Neuronal stem cell (in vitro differentiated cells): ENCODE data around the gene CACHD1.
"Not testable (repeated sequence)": the region's sequence is repeated elsewhere in the genome, so short reads cannot be mapped to it uniquely, and the experiment has no call there.

Source experiments
- DNase-seq: peaks from one replicate; pipeline ENCODE4 v3.0.0-alpha.2; 2013; ENCODE audit warnings: low spot score
- H2AFZ ChIP-seq: one replicate; pipeline ENCODE4 v1.6.1; 2013; ENCODE audit warnings: mild to moderate bottlenecking, low read length, inconsistent platforms
- H2AK5ac ChIP-seq: 2 replicates; pipeline ENCODE4 v1.6.1; 2013; ENCODE audit warnings: low read depth, mild to moderate bottlenecking, inconsistent platforms, low read length, moderate library complexity, mixed read lengths
- H2BK120ac ChIP-seq: 2 replicates; pipeline ENCODE4 v1.6.1; 2013; ENCODE audit warnings: low read depth, mild to moderate bottlenecking, inconsistent platforms, low read length, moderate library complexity, mixed read lengths
- H2BK12ac ChIP-seq: one replicate; pipeline ENCODE4 v1.6.1; 2013; ENCODE audit warnings: low read length, inconsistent platforms
- H2BK15ac ChIP-seq: 2 replicates; pipeline ENCODE4 v1.6.1; 2013; ENCODE audit warnings: mild to moderate bottlenecking, low read length, inconsistent platforms, mixed read lengths
- H2BK5ac ChIP-seq: one replicate; pipeline ENCODE4 v1.6.1; 2013; ENCODE audit warnings: inconsistent platforms, mild to moderate bottlenecking, low read length, moderate library complexity
- H3K14ac ChIP-seq: one replicate; pipeline ENCODE4 v1.6.1; 2013; ENCODE audit warnings: low read length, inconsistent platforms
- H3K18ac ChIP-seq: 2 replicates; pipeline ENCODE4 v1.6.1; 2013; ENCODE audit warnings: low read length, inconsistent platforms
- H3K23ac ChIP-seq: 2 replicates; pipeline ENCODE4 v1.6.1; 2013; ENCODE audit warnings: low read depth, mild to moderate bottlenecking, mixed read lengths, low read length, inconsistent platforms; ENCODE audit not compliant: poor library complexity
- H3K27ac ChIP-seq: replicated peaks from 3 replicates; pipeline ENCODE4 v1.5.1; 2013; ENCODE audit warnings: low read length, inconsistent platforms
- H3K27me3 ChIP-seq, 3 experiments: 2 replicates each; pipeline ENCODE4 v1.6.1; 2013; ENCODE audit warnings: low read length in 3 of 3, mild to moderate bottlenecking in 2 of 3, inconsistent platforms in 1 of 3, low read depth in 1 of 3, mixed read lengths in 1 of 3, moderate library complexity in 1 of 3; ENCODE audit not compliant: control insufficient read depth in 3 of 3, insufficient read depth in 3 of 3
- H3K36me3 ChIP-seq, 2 donors: replicated peaks in 1 of 2; 2 replicates each; pipeline ENCODE4 v1.6.1; 2013; ENCODE audit warnings: low read length in 2 of 2; ENCODE audit not compliant: control insufficient read depth in 2 of 2, insufficient read depth in 2 of 2
- H3K4ac ChIP-seq: 2 replicates; pipeline ENCODE4 v1.6.1; 2013; ENCODE audit warnings: inconsistent platforms, mild to moderate bottlenecking, low read length, moderate library complexity
- H3K4me1 ChIP-seq, 2 donors: 1 replicate in 1 of 2; 2 replicates in 1 of 2; pipeline ENCODE4 v1.6.1; 2013; ENCODE audit warnings: low read length in 2 of 2, low read depth in 1 of 2; ENCODE audit not compliant: control insufficient read depth in 2 of 2, insufficient read depth in 1 of 2
- H3K4me2 ChIP-seq: one replicate; pipeline ENCODE4 v1.6.1; 2013; ENCODE audit warnings: mild to moderate bottlenecking, low read length, inconsistent platforms; ENCODE audit not compliant: insufficient read depth, poor library complexity, severe bottlenecking
- H3K4me3 ChIP-seq, 2 donors: 2 replicates each; pipeline ENCODE4 v1.5.1; 2013; ENCODE audit warnings: low read length in 2 of 2, mild to moderate bottlenecking in 2 of 2, inconsistent platforms in 1 of 2, moderate library complexity in 1 of 2
- H3K79me1 ChIP-seq: one replicate; pipeline ENCODE4 v1.6.1; 2013; ENCODE audit warnings: low read depth, mild to moderate bottlenecking, inconsistent platforms, low read length, moderate library complexity
- H3K9ac ChIP-seq: one replicate; pipeline ENCODE4 v1.6.1; 2013; ENCODE audit warnings: mild to moderate bottlenecking, low read depth, low read length, inconsistent platforms; ENCODE audit not compliant: poor library complexity
- H3K9me3 ChIP-seq, 2 donors: replicated peaks in 1 of 2; 2 replicates each; pipeline versions ENCODE3 to v1.6.1; 2013; ENCODE audit warnings: low read length in 2 of 2, mild to moderate bottlenecking in 2 of 2, inconsistent platforms in 1 of 2, low read depth in 1 of 2, mixed read lengths in 1 of 2, moderate library complexity in 1 of 2; ENCODE audit not compliant: control insufficient read depth in 2 of 2, insufficient read depth in 1 of 2
- H4K8ac ChIP-seq: one replicate; pipeline ENCODE4 v1.6.1; 2013; ENCODE audit warnings: low read depth, mild to moderate bottlenecking, inconsistent platforms, low read length, moderate library complexity
- H4K91ac ChIP-seq: one replicate; pipeline ENCODE4 v1.6.1; 2013; ENCODE audit warnings: low read length, low read depth, mild to moderate bottlenecking, inconsistent platforms; ENCODE audit not compliant: poor library complexity
- WGBS, 2 donors: extraction: QIAGEN DNeasy Blood & Tissue Kit; methylation state at CpG; one replicate each; pipeline ENCODE4 v1.1.7; 2013; ENCODE audit warnings: missing lambda C conversion rate in 2 of 2, mixed read lengths in 1 of 2; ENCODE audit not compliant: insufficient read length in 2 of 2, insufficient replicate concordance in 1 of 2; ENCODE audit errors: extremely low coverage in 2 of 2; 5-methylcytosine and 5-hydroxymethylcytosine counted together

Gene CACHD1

GRCh38 chr1:64608005-64608650 is 138.2 kb downstream of the CACHD1 start:
- Histone ChIP-seq H3K36me3 (peaks cover 5 to 92% of the 10 kb centered on the region in 2 donors), H2BK15ac (no peak overlapping the region)
- DNase-seq: no peak

GRCh38 chr1:64608651-64609048 is 138.7 kb downstream of the CACHD1 start:
- Histone ChIP-seq H3K9me3 (peaks cover 6 to 33% of the 10 kb centered on the region in 2 donors), H3K4me2 (no peak overlapping the region), H3K18ac (no peak overlapping the region), H2AK5ac (no peak overlapping the region), H3K14ac (no peak overlapping the region), H3K27me3 (no peaks in the 10 kb centered on the region), H4K91ac (no peak overlapping the region), H3K9ac (no peak overlapping the region), H3K36me3 (peaks cover 5 to 91% of the 10 kb centered on the region in 2 donors), H2BK5ac (no peak overlapping the region), H3K79me1 (no peaks in the 10 kb centered on the region), H2BK15ac (no peak overlapping the region), H2BK12ac (no peak overlapping the region), H3K4me1 (no peaks in the 10 kb centered on the region), H3K23ac (no peak overlapping the region), H2BK120ac (no peak overlapping the region), H4K8ac (no peak overlapping the region), H2AFZ (no peak overlapping the region), H3K4ac (no peak overlapping the region), H3K27ac (no peak overlapping the region), H3K4me3 (no peak overlapping the region)
- no peak for DNase-seq
- no CpG with 5 or more reads among the region's 6 CpGs for WGBS, 2 donors

More at GRCh38 chr1:64608005-64608650, 138.2 kb downstream of the CACHD1 start:
- H2BK120ac ChIP-seq: no peak overlapping the region
- H3K79me1 ChIP-seq: no peaks in the 10 kb centered on the region
- no peak overlapping the region for H3K9ac ChIP-seq
- H3K14ac ChIP-seq: no peak overlapping the region
- WGBS, 2 donors: no CpG with 5 or more reads among the region's 1 CpG
- no peak overlapping the region for H2AK5ac ChIP-seq
- no peak overlapping the region for H3K27ac ChIP-seq
- no peaks in the 10 kb centered on the region for H3K27me3 ChIP-seq
- H3K18ac ChIP-seq: no peak overlapping the region
- no peaks in the 10 kb centered on the region for H3K4me1 ChIP-seq
- H3K9me3 ChIP-seq: peaks cover 6 to 33% of the 10 kb centered on the region in 2 donors
- no peak overlapping the region for H4K91ac ChIP-seq
- H2BK12ac ChIP-seq: no peak overlapping the region
- H3K4me3 ChIP-seq: no peak overlapping the region
- no peak overlapping the region for H2BK5ac ChIP-seq
- H2AFZ ChIP-seq: no peak overlapping the region
- no peak overlapping the region for H4K8ac ChIP-seq
- H3K4me2 ChIP-seq: no peak overlapping the region
- no peak overlapping the region for H3K23ac ChIP-seq
- no peak overlapping the region for H3K4ac ChIP-seq

- H3K27ac ChIP-seq, H4K8ac ChIP-seq, H2BK5ac ChIP-seq, H2BK12ac ChIP-seq, H2BK120ac ChIP-seq, H2AFZ ChIP-seq, H3K4me2 ChIP-seq, DNase-seq, H3K4ac ChIP-seq, H3K18ac ChIP-seq, H2AK5ac ChIP-seq, H3K27me3 ChIP-seq, H3K23ac ChIP-seq, H3K9ac ChIP-seq, H3K14ac ChIP-seq, H3K4me1 ChIP-seq, H2BK15ac ChIP-seq, H4K91ac ChIP-seq, H3K4me3 ChIP-seq, H3K79me1 ChIP-seq: not testable (repeated sequence)
- H3K9me3 ChIP-seq: peaks cover 6 to 30% of the 10 kb centered on the region in 2 donors
- no CpG with 5 or more reads among the region's 3 CpGs for WGBS, 2 donors
- H3K36me3 ChIP-seq: peaks cover 7 to 94% of the 10 kb centered on the region in 2 donors
These were observed 141.0 kb downstream of the CACHD1 start for GRCh38 chr1:64610950-64611349.

- Histone ChIP-seq H4K91ac (no peak overlapping the region), H3K4me3 (no peak overlapping the region), H4K8ac (no peak overlapping the region), H3K79me1 (no peaks in the 10 kb centered on the region), H3K36me3 (peaks cover 7 to 63% of the 10 kb centered on the region in 2 donors), H3K4me1 (no peaks in the 10 kb centered on the region), H3K14ac (no peak overlapping the region), H3K4me2 (no peak overlapping the region), H3K27me3 (no peaks in the 10 kb centered on the region), H2BK5ac (no peak overlapping the region), H3K9me3 (peaks cover 2 to 9% of the 10 kb centered on the region in 2 donors), H2BK120ac (no peak overlapping the region), H2BK15ac (no peak overlapping the region), H3K9ac (no peak overlapping the region), H3K4ac (no peak overlapping the region), H2AK5ac (no peak overlapping the region), H3K18ac (no peak overlapping the region), H2AFZ (no peak overlapping the region), H3K27ac (no peak overlapping the region), H2BK12ac (no peak overlapping the region), H3K23ac (no peak overlapping the region)
- no peak for DNase-seq
- no CpG with 5 or more reads among the region's 2 CpGs for WGBS, 2 donors
These were observed 146.1 kb downstream of the CACHD1 start for GRCh38 chr1:64616039-64616438.
